HG03571 (cell line): Measurements from ENCODE around the gene KLF13.
A peak's percentile ranks its signal among the peaks of the same experiment; 100 is the strongest.

ENCODE experiments used
- ATAC-seq: cut with Tn5 transposase; IDR thresholded peaks from one replicate; pipeline ENCODE4 v1.9.1; 2021; ENCODE audit not compliant: unreplicated experiment

The KLF13 gene

DNA sequence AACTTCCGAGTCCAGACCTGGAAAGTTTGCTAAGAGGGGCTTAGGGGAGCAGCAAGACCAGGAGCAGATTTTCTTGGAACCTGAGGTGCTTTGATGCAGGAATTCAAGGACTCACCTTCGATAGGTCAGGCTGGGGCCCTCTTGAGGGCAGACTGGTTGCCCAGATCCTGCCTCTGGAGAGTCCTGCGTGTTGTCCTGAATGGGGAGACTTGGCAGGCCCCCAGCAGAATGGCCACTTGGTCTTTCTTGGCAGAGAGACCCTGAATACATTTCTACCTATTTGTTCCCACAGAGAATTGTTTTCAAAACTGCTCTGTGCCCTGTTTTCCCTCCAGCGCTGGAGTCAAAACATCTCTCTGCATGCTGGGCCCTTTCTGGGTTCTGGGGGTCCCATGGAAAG lies 4.2 kb downstream of the KLF13 start:
- no peak for ATAC-seq

DNA sequence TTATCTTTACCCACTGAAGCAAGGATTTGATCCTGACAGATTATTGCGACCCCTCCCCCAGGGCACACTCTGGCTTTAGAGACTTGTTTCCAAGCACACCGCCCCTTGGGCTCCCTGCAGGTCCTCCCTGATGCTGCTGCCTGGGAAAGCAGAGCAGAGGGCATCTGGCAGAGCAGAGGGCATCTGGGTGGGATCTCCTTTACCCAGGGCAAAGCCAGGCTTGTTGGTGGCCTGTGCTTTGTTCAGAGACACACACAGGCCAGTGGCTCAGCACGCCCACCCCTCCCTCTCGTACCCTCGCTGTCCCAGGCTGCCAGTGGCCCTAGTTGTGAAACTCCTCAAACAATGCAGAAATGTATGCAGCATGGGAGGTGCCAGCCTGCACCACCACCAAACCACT lies 4.8 kb downstream of the KLF13 start:
- ATAC-seq: no peak

GRCh38 chr15:31332020-31332680 lies 5.5 kb downstream of the KLF13 start:
- no peak for ATAC-seq

DNA sequence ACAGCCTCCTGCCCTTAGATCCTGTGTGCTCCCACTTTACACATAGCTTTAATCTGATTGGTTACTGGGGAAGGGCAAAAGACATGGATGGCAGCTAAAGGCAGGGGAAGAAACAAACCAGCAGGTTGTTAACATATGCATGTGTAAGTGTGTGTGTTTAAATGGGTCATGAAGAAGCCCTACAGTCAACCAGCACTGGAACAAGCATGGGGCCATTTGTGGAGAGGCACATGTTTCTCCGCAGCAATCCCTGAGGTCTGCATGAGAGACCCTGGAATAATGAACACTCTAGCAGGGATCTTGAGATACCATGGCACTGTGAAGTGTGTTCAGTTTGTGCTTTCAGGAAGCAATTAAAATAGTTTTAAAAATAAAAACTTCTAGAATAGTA lies 6.0 kb downstream of the KLF13 start:
- no peak for ATAC-seq

- ATAC-seq: no peak
Observed at GRCh38 chr15:31333119-31333518, 6.5 kb downstream of the KLF13 start.

- ATAC-seq: no peak
Observed at GRCh38 chr15:31333820-31334219, 7.2 kb downstream of the KLF13 start.

DNA sequence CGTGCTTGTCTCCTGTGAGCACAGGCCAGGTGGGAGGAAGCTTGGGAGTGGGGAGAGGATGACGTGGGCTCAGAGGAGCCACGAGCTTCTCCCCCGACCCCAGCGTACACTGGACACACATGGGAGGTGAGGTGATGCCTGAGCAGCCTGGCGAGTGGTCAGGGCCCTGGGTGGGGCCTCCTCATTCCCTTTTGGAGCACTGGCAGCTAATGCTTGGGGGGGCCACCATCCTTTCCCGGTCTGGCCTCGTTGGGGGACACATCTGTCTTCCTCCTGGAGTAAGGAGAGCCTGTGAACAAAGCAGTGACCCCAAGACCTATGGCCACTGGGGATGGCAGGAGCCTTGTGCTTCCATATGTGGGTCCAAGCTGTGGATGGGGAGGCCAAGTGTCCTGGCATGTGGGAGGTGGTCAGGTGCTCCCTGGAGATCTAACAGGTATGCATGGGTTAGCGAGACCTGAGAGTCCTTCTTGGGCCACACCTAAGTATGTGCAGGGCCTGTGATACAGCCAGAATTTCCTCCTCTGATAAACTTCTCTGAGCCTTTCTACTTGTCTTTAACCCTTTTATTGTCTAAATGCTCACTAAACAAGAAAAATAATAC lies 9.5 kb downstream of the KLF13 start:
- no peak for ATAC-seq

GRCh38 chr15:31336593-31337295 lies 10.1 kb downstream of the KLF13 start:
- no peak for ATAC-seq

GRCh38 chr15:31337352-31338031 lies 10.9 kb downstream of the KLF13 start:
- no peak for ATAC-seq

DNA sequence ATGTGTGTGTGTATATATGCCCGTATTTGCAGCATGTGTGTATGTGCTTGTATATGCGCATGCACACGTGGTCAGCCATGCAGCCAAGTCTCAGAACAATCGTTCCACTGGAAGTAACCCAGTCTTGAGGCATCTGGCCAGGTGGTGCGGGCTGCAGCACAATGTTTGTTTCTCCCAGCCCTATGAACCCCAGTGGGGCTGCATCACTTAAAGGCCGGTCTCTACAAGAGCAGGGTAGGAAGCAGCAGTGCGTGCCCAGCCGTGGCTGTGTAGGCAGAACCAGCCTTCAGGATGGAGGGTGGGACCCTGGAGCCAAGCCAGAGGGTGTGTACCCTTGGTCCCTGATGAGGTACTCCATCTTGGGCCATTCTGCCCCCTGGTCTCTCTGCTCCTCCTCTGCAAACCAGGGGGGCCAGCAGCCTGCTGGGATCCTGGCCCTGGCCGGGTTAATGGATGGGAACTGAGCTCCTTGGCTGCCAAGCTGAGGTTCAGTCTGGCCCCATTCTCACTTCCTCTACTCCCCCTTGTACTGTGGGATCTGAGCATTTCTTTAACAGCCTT lies 11.8 kb downstream of the KLF13 start:
- ATAC-seq: peak; percentile 44

- ATAC-seq: peak; percentile 38
Observed at GRCh38 chr15:31338879-31339557, 12.4 kb downstream of the KLF13 start.

DNA sequence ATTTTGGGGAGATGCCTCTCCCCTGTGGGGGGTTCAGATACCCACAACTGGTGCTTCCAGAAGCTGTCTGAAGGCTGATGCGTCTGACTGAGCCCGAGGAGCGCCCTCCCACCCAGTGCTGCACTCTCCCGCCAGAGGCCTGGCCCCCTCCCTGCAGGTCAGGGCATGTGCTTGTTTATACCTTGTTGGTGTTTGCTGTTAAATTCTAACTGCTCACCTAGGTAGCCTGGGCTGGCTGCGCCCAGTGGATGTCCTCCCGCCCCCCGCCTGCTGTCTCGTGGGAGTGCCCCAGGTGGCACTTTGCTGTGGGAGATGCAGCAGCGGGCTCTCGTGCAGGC lies 12.9 kb downstream of the KLF13 start:
- no peak for ATAC-seq

DNA sequence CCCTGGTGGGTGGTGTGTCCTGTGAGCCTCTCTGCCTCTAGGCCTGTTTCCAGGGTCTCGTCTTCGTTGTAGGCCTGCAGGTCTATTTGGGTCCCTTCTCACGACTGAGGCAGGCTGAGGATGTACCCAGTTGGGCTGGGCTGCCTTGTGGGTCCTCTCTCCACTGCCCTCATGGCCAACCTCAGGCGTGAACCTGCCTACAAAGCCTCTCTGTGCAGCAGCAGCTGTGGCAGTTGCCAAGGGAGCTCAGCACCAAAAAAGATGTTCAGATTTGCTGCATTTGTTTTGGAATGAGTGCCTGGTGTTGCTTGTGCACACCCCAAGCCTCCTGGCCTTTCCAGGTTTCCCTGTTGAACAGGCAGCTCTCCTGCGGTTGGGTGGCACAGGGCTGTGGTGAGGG lies 13.4 kb downstream of the KLF13 start:
- ATAC-seq: no peak

- no peak for ATAC-seq
Observed at GRCh38 chr15:31340592-31340991, 14.0 kb downstream of the KLF13 start.

DNA sequence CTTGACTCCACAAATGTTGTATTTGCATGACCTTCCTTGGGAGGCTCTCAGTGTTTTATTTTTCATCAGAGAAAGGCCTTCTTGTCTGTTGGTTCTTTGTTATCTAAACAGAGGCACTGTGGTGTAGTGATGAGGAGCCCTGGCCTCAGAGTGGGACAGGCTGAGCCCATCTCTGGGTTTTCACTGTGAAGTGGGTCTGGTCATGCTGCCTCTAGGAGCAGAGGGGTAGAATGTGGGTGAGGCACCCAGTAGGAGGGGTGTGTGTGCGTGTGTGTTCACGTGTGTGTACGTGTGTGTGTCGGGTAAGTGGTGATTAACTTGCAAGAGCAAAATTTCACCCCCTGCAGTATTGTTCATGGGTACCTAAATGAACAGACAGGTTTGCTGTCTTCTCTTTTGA lies 14.4 kb downstream of the KLF13 start:
- no peak for ATAC-seq

DNA sequence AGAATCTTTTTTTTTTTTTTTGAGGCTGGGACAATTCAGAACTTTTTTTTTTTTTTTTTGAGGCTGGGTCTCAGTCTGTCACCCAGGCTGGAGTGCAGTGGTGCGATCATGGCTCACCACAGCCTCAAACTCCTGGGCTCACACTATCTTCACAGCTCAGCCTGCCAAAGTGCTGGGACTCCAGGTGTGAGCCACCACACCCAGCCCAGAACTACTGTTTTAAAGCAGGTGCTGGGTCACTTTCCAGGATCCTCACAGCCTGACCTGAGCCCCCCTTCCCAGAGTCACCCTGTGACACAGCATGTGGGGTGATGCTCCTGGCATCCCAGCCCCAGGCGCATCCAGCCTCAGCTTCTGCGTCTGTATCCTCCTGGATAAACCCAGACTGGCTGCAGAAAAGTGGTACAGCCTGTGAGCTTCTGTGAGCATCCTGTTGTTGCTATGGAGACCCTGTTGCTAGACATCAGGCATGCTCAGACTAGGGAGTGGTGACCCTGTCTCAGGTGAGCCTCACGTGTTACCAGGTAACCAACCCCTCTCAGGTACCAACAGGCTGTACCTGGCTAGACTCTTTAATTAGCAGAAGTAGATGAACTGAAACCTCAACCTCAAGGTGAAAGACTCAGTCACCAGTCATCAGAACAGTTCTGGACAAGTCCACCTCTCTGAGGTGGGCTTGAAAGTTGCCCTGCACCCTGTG lies 15.0 kb downstream of the KLF13 start:
- ATAC-seq: no peak

DNA sequence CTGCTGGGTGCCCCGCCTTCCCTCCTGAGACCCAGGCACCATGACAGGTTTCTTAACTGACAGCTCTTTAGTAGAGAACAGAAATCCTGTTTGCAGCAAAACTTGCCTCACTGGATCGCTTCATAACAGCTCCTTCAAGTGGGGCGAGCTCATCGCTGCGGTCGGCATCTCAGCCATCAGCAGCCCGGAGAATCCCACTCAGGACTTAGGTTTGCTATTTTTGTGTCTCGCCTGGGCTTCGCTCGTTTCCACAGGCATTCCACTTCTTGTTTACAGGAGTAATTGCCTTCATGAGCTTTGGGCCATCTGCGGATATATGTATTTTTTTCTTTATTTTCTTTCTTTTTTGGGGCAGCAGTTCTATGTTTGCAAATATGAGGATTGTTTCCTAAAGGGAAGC lies 15.7 kb downstream of the KLF13 start:
- ATAC-seq: no peak

DNA sequence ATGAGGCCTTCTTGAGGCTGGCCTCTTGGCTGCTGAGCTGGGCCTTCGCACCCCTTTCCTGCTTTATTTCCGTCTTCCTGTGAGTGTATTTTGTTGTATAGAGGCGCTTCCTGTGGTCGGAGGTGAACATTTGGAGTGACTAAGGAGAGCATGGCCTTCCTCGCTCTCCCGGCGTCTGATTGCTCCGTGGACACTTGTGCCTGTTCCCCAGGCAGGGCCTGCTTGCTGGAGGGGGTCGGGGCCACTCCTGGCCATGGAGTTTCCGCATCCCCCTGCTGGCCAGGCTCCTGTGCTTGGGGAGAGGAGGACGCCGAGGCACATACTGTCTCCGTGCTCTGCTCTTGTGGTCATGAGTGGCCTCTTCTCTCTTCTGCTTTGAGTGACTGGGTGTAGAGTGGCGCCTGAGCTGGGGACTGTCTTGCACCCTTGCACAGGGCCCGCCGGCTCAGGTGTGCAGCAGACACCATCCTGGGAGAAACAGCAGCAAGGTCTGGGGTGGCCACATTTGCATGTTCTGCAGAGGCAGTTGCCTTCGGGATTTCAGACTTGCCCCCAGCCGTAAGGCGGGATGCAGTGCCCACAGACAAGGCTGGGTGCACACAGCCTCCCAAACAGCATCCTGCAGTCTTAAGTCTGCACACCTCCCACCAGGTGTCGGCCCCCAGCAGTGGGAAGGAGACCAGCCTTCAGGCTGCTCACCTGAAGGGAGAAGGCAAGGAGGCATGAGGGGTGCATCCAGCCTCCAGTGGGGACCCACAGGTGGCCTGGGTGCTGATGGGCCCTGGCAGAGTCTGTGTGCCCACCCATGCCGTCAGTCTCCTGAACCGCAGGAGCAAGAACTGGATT lies 16.4 kb downstream of the KLF13 start:
- no peak for ATAC-seq

DNA sequence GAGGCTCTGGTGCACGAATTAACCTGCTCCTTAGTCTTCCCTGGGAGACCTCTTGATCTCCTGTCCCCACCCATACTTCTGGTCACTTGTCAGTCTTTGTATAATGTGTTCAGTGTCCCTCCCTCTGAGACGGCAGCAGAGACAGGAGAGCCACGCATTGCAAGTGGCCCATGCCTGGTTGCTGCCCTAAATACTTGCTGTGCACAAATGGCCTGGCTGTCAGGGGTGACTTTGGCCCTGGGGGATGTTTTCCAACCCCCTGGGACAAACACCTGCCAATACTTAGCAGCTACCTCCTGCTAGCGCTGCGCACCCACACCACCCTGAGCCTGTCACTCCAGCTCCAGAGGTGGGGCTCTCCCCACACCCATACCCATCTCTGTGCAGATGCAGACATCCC lies 17.2 kb downstream of the KLF13 start:
- no peak for ATAC-seq

- no peak for ATAC-seq
Observed at GRCh38 chr15:31344266-31344665, 17.6 kb downstream of the KLF13 start.
